Neural cell (in vitro differentiated cells): ENCODE results near the gene ATP6V1B1.

ENCODE experiments used
- EZH2 ChIP-seq: fragments of 200-600, 300-800 bp; shearing (Covaris generic), sonication (generic); IDR thresholded peaks from 2 replicates; pipeline ENCODE4 v1.6.1; 2014; ENCODE audit warnings: antibody characterized with exemption, low read length, borderline replicate concordance, mild to moderate bottlenecking; ENCODE audit not compliant: insufficient read depth, poor library complexity, severe bottlenecking
- POLR2AphosphoS5 ChIP-seq: IDR thresholded peaks from 2 replicates; pipeline ENCODE4 v1.6.1; 2012

DNA sequence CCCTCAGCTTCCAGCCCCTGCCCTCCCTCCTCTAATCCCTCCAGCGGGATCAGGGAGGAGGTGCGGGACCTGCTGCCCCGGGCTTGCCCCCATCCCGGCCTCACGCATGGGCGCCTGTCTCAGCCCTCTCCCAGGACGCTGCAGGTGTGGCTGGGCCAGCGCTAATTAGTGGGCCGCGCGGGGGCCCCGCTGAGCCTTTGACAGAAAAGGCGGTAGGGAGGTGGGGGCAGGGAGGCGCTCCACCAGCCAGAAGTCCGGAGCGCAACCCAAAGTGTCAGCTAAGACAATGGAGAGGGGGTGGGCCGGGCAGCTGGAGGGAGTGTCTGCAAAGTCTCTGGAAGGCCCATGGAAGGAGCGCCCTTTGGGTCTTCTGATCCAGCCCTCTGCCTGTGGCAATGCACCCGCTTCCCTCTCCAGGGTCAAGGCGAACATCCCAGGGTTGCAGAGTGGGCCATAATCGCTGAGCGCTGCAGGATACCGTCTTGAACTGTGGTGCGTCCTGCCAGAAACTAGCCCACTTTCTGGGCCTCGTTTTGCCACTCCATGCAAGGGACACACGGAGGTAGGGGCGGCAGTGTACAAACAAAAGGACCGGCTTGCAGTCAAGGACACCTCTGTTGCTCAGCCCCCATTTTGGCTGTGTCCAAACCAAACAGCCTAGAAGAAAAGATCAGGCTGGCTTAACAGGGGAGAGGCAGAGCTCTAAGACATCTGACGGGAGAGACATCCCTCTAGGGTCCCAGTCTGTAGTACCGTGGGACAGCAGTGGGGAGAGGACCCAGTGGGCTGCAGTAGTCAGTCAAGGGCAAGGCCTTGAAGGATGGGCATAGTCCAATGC is 3.5 kb downstream of the ATP6V1B1 start:
- TF ChIP-seq EZH2 (no peak), POLR2AphosphoS5 (no peak)
